Pancreas (tissue), 10 donors: ENCODE measurements around the gene SULT1E1. TPM values are rescaled to one million over a fixed set of nuclear protein-coding genes. Genes with fewer than 3 reads are reported as not detected.

ENCODE experiments used
- ATAC-seq, 4 donors: fragments of 200-7000 bp; cut with Tn5 transposase; one replicate each; pipeline versions ENCODE4 v1.8.0 to v1.9.1; 2020; ENCODE audit warnings: mild to moderate bottlenecking in 4 of 4, moderate library complexity in 4 of 4
- DNase-seq, 6 donors: peaks; one replicate each; pipeline ENCODE4 v3.0.0-alpha.2; 2020
- FAIRE-seq: peaks from 2 replicates; lab custom pipeline; 2012; peaks lifted over from hg19 to GRCh38; lab: Jason Lieb, UNC
- H3K27ac ChIP-seq, 4 donors: fragments of 200-600 bp; sonication (generic); 1 replicate in 3 of 4; 2 replicates in 1 of 4; pipeline versions ENCODE4 v1.5.0 to v1.8.0; 2020
- H3K27me3 ChIP-seq, 4 donors: fragments of 200-600 bp; one replicate each; pipeline ENCODE4 v1.8.0; 2021
- H3K36me3 ChIP-seq, 3 donors: fragments of 200-600 bp; sonication (generic) in 1 of 3; one replicate each; pipeline versions ENCODE4 v1.5.0 to v1.8.0; 2020 to 2021
- H3K4me1 ChIP-seq, 3 donors: fragments of 200-600 bp; one replicate each; pipeline ENCODE4 v1.8.0; 2021
- H3K4me3 ChIP-seq, 4 donors: fragments of 200-600 bp; sonication (generic) in 2 of 4; one replicate each; pipeline versions ENCODE4 v1.5.0 to v1.8.0; 2020 to 2021
- H3K9me3 ChIP-seq, 4 donors: fragments of 200-600 bp; one replicate each; pipeline ENCODE4 v1.8.0; 2021
- WGBS, 2 donors: extraction: QIAGEN DNeasy Blood & Tissue Kit; methylation state at CpG; one replicate each; pipeline ENCODE4 v1.1.7; 2013; 5-methylcytosine and 5-hydroxymethylcytosine counted together
- intact Hi-C, 3 donors: fragments of 100-400 bp; cut with DNase I; formaldehyde crosslinking; loops; one replicate each; pipeline versions ENCODE4 v1.11.1 to v1.14.2; 2022
- polyA plus RNA-seq, 2 donors: library from polyadenylated mRNA; stranded (reverse); fragments of 200-250 nt; gene quantifications; one replicate each; pipeline ENCODE4 v1.2.3, GENCODE V29; 2013
- total RNA-seq, 6 donors: library from RNA; stranded (reverse); fragmentation: NEBNext Ultra II Directional in 4 of 6; extraction: Animal tissue kit (Norgen Biotek cat#: 25700) in 4 of 6; gene quantifications; one replicate each; pipeline versions ENCODE4 v1.2.1 to v1.2.4, GENCODE V29; 2021 to 2023
- TF ChIP-seq, protein P1 (sequence below), 4 donors: fragments of 200-600 bp; sonication (generic) in 3 of 4; IDR thresholded peaks; one replicate each; pipeline versions ENCODE4 v1.5.0 to v1.8.0; 2021; ENCODE audit warnings: antibody characterized with exemption in 4 of 4
- donor health status: healthy with polysubstance abuse.
- donor health status: DM: no; HTN: no; CAD: no; lungs with moderate emphysema.
- donor health status: DM: no; HTN: no; CAD: no.
- donor health status: control.
- donor health status: control.
- donor health status: Bipolar disorder and iron deficiency.
- donor health status: DM: yes; HTN: yes; CAD: no.
- donor health status: DM: no; HTN: no; CAD: no.
- donor health status: DM: no; HTN: no; CAD: no.
- donor health status: DM: yes; HTN: yes; CAD: no.

The SULT1E1 gene
- total and polyA plus RNA-seq, 8 donors, result 0.13 to 0.37 TPM; not detected in 6

DNA sequence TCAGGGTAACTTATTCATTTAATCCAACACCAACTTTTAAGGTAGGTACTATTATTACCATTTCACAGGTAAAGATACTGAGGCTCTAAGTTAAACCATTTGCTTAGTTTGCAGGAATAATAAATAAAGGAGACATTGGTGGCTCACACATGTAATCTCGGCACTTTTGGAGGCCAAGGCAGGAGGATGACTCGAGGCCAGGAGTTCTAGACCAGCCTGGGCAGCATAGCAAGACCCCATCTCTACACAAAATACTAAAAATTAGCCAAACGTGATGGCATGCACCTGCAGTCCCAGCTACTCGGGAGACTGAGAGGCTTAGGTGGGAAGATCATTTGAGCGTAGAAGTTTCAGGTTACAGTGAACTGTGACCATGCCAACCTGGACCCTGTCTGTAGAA, 37.7 kb downstream of the SULT1E1 start:
- Histone ChIP-seq H3K36me3 (no peaks in the 10 kb centered on the region), H3K9me3 (no peaks in the 10 kb centered on the region), H3K4me1 (no peaks in the 10 kb centered on the region), H3K27ac (no peak overlapping the region), H3K27me3 (no peaks in the 10 kb centered on the region), H3K4me3 (no peak overlapping the region)
- TF ChIP-seq, protein P1, sequence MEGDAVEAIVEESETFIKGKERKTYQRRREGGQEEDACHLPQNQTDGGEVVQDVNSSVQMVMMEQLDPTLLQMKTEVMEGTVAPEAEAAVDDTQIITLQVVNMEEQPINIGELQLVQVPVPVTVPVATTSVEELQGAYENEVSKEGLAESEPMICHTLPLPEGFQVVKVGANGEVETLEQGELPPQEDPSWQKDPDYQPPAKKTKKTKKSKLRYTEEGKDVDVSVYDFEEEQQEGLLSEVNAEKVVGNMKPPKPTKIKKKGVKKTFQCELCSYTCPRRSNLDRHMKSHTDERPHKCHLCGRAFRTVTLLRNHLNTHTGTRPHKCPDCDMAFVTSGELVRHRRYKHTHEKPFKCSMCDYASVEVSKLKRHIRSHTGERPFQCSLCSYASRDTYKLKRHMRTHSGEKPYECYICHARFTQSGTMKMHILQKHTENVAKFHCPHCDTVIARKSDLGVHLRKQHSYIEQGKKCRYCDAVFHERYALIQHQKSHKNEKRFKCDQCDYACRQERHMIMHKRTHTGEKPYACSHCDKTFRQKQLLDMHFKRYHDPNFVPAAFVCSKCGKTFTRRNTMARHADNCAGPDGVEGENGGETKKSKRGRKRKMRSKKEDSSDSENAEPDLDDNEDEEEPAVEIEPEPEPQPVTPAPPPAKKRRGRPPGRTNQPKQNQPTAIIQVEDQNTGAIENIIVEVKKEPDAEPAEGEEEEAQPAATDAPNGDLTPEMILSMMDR (IDR thresholded peaks at IDR 0.05), result no peak
- FAIRE-seq (no peak), ATAC-seq (no peak), DNase-seq (no peak)
- WGBS, 2 donors, result 83 to 87% methylated on average over 5 of the region's 5 CpGs
- intact Hi-C loops, result no loop called here

DNA sequence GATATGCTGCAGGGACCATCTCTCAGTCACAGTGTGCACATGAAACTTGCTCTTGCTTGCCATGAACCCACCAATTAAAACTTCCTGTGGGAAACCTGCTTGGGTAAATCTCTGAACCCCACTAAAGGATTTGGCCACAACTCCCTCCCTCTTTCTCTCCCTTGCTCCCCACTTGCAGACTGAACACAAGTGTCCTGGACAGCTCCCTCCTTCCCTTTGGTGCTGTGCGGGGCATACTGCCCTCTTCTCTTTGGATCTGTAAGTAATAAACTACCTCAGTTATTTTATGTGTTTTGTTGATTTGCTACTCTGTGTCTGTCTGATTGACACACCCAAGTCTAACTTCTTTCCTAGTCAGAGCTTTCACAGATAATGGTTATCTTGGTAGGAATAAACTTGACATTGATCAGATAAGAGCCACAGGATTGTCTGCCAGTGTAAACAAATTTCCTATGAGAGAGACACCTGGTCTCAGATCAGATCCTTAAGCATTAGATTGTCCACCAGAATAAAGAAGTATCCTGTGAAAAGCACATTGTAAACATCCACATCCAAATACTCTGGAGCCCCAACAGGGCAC, 41.8 kb downstream of the SULT1E1 start:
- Histone ChIP-seq H3K27ac (no peak overlapping the region), H3K4me1 (no peaks in the 10 kb centered on the region), H3K27me3 (no peaks in the 10 kb centered on the region), H3K4me3 (no peak overlapping the region), H3K36me3 (no peaks in the 10 kb centered on the region), H3K9me3 (no peaks in the 10 kb centered on the region)
- ATAC-seq, result no peak
- no peak for DNase-seq
- 93 to 95% methylated on average over 1 of the region's 1 CpG for WGBS, 2 donors
- no peak for FAIRE-seq
- intact Hi-C loops, result no loop called here
- TF ChIP-seq, protein P1 (IDR thresholded peaks at IDR 0.05), result no peak

DNA sequence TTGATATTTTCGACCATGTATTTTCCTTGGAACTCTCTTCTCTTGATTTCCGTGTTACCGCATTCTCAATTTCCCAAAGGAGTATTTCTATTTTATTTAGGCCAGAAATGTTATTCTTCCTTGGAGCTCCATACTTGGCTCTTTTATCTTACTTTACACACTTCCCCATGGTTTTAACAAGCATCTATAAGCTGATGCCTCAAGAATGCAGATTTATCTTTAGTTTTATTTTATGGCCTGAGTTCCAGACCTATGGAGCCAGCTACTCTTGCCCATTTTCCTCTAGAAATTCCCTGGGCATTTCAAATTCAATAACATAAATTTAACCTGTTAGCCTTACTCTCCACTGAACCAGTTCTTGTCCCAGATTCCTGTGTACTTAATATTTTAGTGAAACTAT, 43.7 kb downstream of the SULT1E1 start:
- 90 to 92% methylated on average over 3 of the region's 3 CpGs for WGBS, 2 donors
- Histone ChIP-seq H3K27me3 (no peaks in the 10 kb centered on the region), H3K4me3 (no peak overlapping the region), H3K27ac (no peak overlapping the region), H3K4me1 (no peaks in the 10 kb centered on the region), H3K9me3 (no peaks in the 10 kb centered on the region), H3K36me3 (no peaks in the 10 kb centered on the region)
- ATAC-seq (no peak), FAIRE-seq (no peak), DNase-seq (no peak)
- TF ChIP-seq, protein P1 (IDR thresholded peaks at IDR 0.05), result no peak
- intact Hi-C loops, result no loop called here

DNA sequence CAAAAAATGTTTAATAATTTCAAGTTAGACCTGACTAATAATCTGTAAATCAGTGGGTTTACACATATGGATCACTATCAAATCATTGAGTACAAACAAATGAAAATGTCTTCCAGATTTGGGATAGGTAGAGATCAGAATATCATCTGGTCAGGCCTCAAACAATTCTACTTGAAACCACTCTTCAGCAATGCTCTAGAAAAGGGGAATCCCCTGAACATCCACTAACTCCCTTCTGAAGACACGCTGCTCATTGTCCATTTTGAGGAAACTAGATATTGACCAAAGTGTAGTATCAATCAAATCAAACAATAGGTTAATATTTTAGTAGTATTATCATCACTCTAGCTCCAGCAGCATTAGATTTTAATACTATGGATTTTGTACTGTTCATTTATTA, 46.3 kb downstream of the SULT1E1 start:
- Histone ChIP-seq H3K36me3 (no peaks in the 10 kb centered on the region), H3K9me3 (no peaks in the 10 kb centered on the region), H3K4me3 (no peak overlapping the region), H3K27me3 (no peaks in the 10 kb centered on the region), H3K4me1 (no peaks in the 10 kb centered on the region), H3K27ac (no peak overlapping the region)
- 93 to 97% methylated on average over 1 of the region's 1 CpG for WGBS, 2 donors
- FAIRE-seq, result no peak
- no peak for DNase-seq
- TF ChIP-seq, protein P1 (IDR thresholded peaks at IDR 0.05), result no peak
- ATAC-seq, result no peak
- intact Hi-C loops, result no loop called here

DNA sequence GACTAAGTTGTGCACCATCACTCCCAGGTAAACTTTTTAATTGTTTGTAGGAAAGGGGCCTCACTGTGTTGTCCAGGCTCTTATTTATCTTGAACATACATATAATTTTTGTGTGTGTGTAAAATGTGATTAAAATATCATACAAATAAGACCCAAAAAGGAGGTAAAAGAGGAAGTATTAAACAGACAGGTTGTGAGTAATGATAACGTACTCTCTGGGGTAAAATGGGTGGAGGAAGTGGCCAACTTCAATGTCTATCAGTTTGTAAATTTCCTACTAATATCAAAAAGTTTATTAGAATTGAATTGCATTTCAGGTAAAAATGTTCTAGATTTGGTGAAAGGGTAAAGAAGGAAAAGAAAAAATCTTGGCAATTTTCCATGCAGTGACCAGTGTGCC, 48.8 kb downstream of the SULT1E1 start:
- Histone ChIP-seq H3K27me3 (no peaks in the 10 kb centered on the region), H3K36me3 (no peaks in the 10 kb centered on the region), H3K4me1 (no peaks in the 10 kb centered on the region), H3K27ac (no peak overlapping the region), H3K9me3 (no peaks in the 10 kb centered on the region), H3K4me3 (no peak overlapping the region)
- TF ChIP-seq, protein P1 (IDR thresholded peaks at IDR 0.05), result no peak
- FAIRE-seq, result no peak
- DNase-seq, result no peak
- ATAC-seq, result no peak
- intact Hi-C loops, result no loop called here
- 90 to 100% methylated on average over 1 of the region's 1 CpG for WGBS, 2 donors
